Measurements from ENCODE around the gene SAFB2. TPM values are rescaled to one million over a fixed set of nuclear protein-coding genes. Genes with fewer than 3 reads are reported as not detected.
A peak's percentile ranks its signal among the peaks of the same experiment; 100 is the strongest.

The SAFB2 gene
- total and polyA plus RNA-seq, 9 of the 15 experiments (the other 6 are each of a cell fraction or from before 2014, with no cell fraction given) = 4.5 to 103 (median 47.3) TPM

GRCh38 chr19:5622465-5623396 lies at the start of gene SAFB2, which contains the start of gene SAFB (continued):
- peak; percentile 50 for TF ChIP-seq CREB3L1 (IDR thresholded peaks at IDR 0.05; ENCODE audit: borderline replicate concordance, low read depth)
- peak; percentile 82 for TF ChIP-seq ATF7 (IDR thresholded peaks at IDR 0.05)
- peak; percentile 51 for TF ChIP-seq BHLHE40 (IDR thresholded peaks at IDR 0.05; ENCODE audit: low read length)
- peak; percentile 58 for TF ChIP-seq PHF20 (IDR thresholded peaks at IDR 0.05; ENCODE audit: partially characterized antibody)
- peak; percentile 94 for TF ChIP-seq TAF7 (tag; IDR thresholded peaks at IDR 0.05)
- peak; percentile 93 for TF ChIP-seq KDM5B (IDR thresholded peaks at IDR 0.05; ENCODE audit: insufficient replicate concordance, low read depth, low read length)
- TF ChIP-seq POLR2A (conservative IDR thresholded peaks at IDR 0.05) = peak; percentile 97
- peak; percentile 42; the same call in 1 of the 2 replicates for TF ChIP-seq GABPB1 (CRISPR knock-in tag; IDR thresholded peaks at IDR 0.05)
- no peak for TF ChIP-seq ZNF311 (CRISPR knock-in tag; IDR thresholded peaks at IDR 0.05)
- no peak for TF ChIP-seq ATF2 (CRISPR knock-in tag; IDR thresholded peaks at IDR 0.05)
- TF ChIP-seq, protein P1, sequence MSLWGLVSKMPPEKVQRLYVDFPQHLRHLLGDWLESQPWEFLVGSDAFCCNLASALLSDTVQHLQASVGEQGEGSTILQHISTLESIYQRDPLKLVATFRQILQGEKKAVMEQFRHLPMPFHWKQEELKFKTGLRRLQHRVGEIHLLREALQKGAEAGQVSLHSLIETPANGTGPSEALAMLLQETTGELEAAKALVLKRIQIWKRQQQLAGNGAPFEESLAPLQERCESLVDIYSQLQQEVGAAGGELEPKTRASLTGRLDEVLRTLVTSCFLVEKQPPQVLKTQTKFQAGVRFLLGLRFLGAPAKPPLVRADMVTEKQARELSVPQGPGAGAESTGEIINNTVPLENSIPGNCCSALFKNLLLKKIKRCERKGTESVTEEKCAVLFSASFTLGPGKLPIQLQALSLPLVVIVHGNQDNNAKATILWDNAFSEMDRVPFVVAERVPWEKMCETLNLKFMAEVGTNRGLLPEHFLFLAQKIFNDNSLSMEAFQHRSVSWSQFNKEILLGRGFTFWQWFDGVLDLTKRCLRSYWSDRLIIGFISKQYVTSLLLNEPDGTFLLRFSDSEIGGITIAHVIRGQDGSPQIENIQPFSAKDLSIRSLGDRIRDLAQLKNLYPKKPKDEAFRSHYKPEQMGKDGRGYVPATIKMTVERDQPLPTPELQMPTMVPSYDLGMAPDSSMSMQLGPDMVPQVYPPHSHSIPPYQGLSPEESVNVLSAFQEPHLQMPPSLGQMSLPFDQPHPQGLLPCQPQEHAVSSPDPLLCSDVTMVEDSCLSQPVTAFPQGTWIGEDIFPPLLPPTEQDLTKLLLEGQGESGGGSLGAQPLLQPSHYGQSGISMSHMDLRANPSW (CRISPR knock-in tag; IDR thresholded peaks at IDR 0.05) = peak; percentile 79
- TF ChIP-seq ARID1B (IDR thresholded peaks at IDR 0.05) = no peak; the same call in 1 of the 2 replicates
- no peak for TF ChIP-seq NFYB (IDR thresholded peaks at IDR 0.05; ENCODE audit: extremely low read depth, insufficient read length)
- TF ChIP-seq, protein P2, sequence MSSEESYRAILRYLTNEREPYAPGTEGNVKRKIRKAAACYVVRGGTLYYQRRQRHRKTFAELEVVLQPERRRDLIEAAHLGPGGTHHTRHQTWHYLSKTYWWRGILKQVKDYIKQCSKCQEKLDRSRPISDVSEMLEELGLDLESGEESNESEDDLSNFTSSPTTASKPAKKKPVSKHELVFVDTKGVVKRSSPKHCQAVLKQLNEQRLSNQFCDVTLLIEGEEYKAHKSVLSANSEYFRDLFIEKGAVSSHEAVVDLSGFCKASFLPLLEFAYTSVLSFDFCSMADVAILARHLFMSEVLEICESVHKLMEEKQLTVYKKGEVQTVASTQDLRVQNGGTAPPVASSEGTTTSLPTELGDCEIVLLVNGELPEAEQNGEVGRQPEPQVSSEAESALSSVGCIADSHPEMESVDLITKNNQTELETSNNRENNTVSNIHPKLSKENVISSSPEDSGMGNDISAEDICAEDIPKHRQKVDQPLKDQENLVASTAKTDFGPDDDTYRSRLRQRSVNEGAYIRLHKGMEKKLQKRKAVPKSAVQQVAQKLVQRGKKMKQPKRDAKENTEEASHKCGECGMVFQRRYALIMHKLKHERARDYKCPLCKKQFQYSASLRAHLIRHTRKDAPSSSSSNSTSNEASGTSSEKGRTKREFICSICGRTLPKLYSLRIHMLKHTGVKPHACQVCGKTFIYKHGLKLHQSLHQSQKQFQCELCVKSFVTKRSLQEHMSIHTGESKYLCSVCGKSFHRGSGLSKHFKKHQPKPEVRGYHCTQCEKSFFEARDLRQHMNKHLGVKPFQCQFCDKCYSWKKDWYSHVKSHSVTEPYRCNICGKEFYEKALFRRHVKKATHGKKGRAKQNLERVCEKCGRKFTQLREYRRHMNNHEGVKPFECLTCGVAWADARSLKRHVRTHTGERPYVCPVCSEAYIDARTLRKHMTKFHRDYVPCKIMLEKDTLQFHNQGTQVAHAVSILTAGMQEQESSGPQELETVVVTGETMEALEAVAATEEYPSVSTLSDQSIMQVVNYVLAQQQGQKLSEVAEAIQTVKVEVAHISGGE (CRISPR knock-in tag; IDR thresholded peaks at IDR 0.05) = peak in 1 of 3 experiments; percentile 47; a peak in 1 of 6 replicates
- TF ChIP-seq ZNF175 (CRISPR knock-in tag; IDR thresholded peaks at IDR 0.05; ENCODE audit: low read depth) = no peak
- no peak for TF ChIP-seq MEF2A (IDR thresholded peaks at IDR 0.05; ENCODE audit: control insufficient read depth, low read depth, low read length)

Data from K562 (cell line).